PC-9 (cell line): Measurements from ENCODE around the gene CXCR5. TPM values are rescaled to one million over a fixed set of nuclear protein-coding genes. Genes with fewer than 3 reads are reported as not detected.
"Not testable (repeated sequence)": the region's sequence is repeated elsewhere in the genome, so short reads cannot be mapped to it uniquely, and the experiment has no call there.

ENCODE experiments used
- BruUV-seq: library from RNA; stranded (reverse); fragments of 400-500 nt; replicated peaks from 2 replicates; lab custom pipeline; 2021; lab: Mats Ljungman, UMichigan
- CTCF ChIA-PET: fragments of 300-600 bp; sonication (Branson Sonifier 250); formaldehyde crosslinking; loops from one replicate; lab custom pipeline; 2022; ENCODE audit warnings: antibody characterized with exemption; lab: Charles Lee
- POLR2A ChIA-PET: fragments of 300-600 bp; sonication (Branson Sonifier 250); formaldehyde crosslinking; loops from one replicate; lab custom pipeline; 2022; ENCODE audit warnings: antibody characterized with exemption; ENCODE audit not compliant: unreplicated experiment; lab: Charles Lee
- DNase-seq, 2 experiments: peaks; one replicate each; pipeline versions ENCODE4 v3.0.0 to v3.0.0-alpha.2; 2015 to 2022; ENCODE audit warnings: mixed read lengths in 1 of 2
- H2AFZ ChIP-seq: fragments of 200-600 bp; sonication (generic); 2 replicates; pipeline ENCODE4 v1.8.1; 2017; ENCODE audit warnings: antibody characterized with exemption
- H3F3A ChIP-seq: fragments of 200-600 bp; sonication (generic); 2 replicates; pipeline ENCODE4 v1.8.1; 2017; ENCODE audit warnings: antibody characterized with exemption, mild to moderate bottlenecking, low read depth; ENCODE audit not compliant: insufficient read depth
- H3K27ac ChIP-seq: fragments of 200-600 bp; sonication (generic); 2 replicates; pipeline ENCODE4 v1.6.1; 2016; ENCODE audit warnings: mixed run types
- H3K27me3 ChIP-seq: fragments of 200-600 bp; sonication (generic); 2 replicates; pipeline ENCODE4 v1.6.1; 2016; ENCODE audit warnings: low read depth, mixed run types; ENCODE audit not compliant: insufficient read depth
- H3K36me3 ChIP-seq: fragments of 200-600 bp; sonication (generic); 2 replicates; pipeline ENCODE4 v1.6.1; 2016; ENCODE audit warnings: low read depth, mixed run types
- H3K4me1 ChIP-seq: fragments of 200-600 bp; sonication (generic); replicated peaks from 2 replicates; pipeline ENCODE4 v1.6.1; 2016; ENCODE audit warnings: mixed run types; ENCODE audit not compliant: insufficient read depth
- H3K4me2 ChIP-seq: fragments of 200-600 bp; sonication (generic); 2 replicates; pipeline ENCODE4 v1.6.1; 2017; ENCODE audit warnings: mixed run types
- H3K4me3 ChIP-seq: fragments of 200-600 bp; sonication (generic); 2 replicates; pipeline ENCODE4 v1.6.1; 2016; ENCODE audit warnings: mixed run types
- H3K79me2 ChIP-seq: fragments of 200-600 bp; sonication (generic); 2 replicates; pipeline ENCODE4 v1.6.1; 2017; ENCODE audit warnings: low read depth, mixed run types
- H3K9me2 ChIP-seq: fragments of 200-600 bp; sonication (generic); 2 replicates; pipeline ENCODE4 v1.8.1; 2017; ENCODE audit warnings: mild to moderate bottlenecking; ENCODE audit not compliant: insufficient read depth
- H3K9me3 ChIP-seq: fragments of 200-600 bp; sonication (generic); 2 replicates; pipeline ENCODE4 v1.8.1; 2016; ENCODE audit warnings: low read depth; ENCODE audit not compliant: insufficient read depth
- H4K20me1 ChIP-seq: fragments of 200-600 bp; sonication (generic); 2 replicates; pipeline ENCODE4 v1.8.1; 2017; ENCODE audit not compliant: insufficient read depth
- CTCF ChIP-seq: fragments of 200-600 bp; sonication (generic); conservative IDR thresholded peaks from 2 replicates; pipeline ENCODE4 v1.6.1; 2017; ENCODE audit warnings: mixed run types, antibody characterized with exemption, mild to moderate bottlenecking, moderate library complexity
- EZH2 ChIP-seq: fragments of 200-600 bp; sonication (generic); IDR thresholded peaks from 2 replicates; pipeline ENCODE4 v1.8.0; 2017; ENCODE audit warnings: antibody characterized with exemption, low read depth
- intact Hi-C: fragments of 100-400 bp; cut with micrococcal nuclease; formaldehyde crosslinking; loops from one replicate; pipeline ENCODE4 v1.10.0; 2022; ENCODE audit not compliant: unreplicated experiment
- total RNA-seq: library from RNA; stranded (reverse); gene quantifications from 2 replicates; pipeline ENCODE4 v1.2.3, GENCODE V29; 2021

The CXCR5 gene
- total RNA-seq, 1 experiment from 2014 or later = not detected

- intact Hi-C loops = no loop called here
- Histone ChIP-seq H3K27ac (no peak overlapping the region), H4K20me1 (no peaks in the 10 kb centered on the region), H3K9me3 (no peaks in the 10 kb centered on the region), H3K4me2 (no peak overlapping the region), H3K36me3 (no peaks in the 10 kb centered on the region), H3F3A (0 out of 2 replicates have a peak, but pooled peaks cover 1% of the 10 kb centered on the region), H2AFZ (no peak overlapping the region), H3K9me2 (no peaks in the 10 kb centered on the region), H3K27me3 (no peaks in the 10 kb centered on the region), H3K79me2 (no peaks in the 10 kb centered on the region), H3K4me1 (no peaks in the 10 kb centered on the region), H3K4me3 (no peak overlapping the region)
- CTCF ChIA-PET = interaction anchor here (0.6 kb wide), 1 partner anchor 96 kb away, joined by 3 read pairs; no protein-coding TSS in a partner anchor
- TF ChIP-seq EZH2 = no peak
- no peak for TF ChIP-seq CTCF
- BruUV-seq = no TSS peak
- no peak for DNase-seq
- POLR2A ChIA-PET = no interaction called here
These were observed 44.7 kb upstream of the CXCR5 start for GRCh38 chr11:118838905-118839553.

- Histone ChIP-seq H3F3A (peaks cover 20% of the 10 kb centered on the region), H3K36me3 (no peaks in the 10 kb centered on the region), H3K4me1 (peaks cover 19% of the 10 kb centered on the region), H3K9me3 (no peaks in the 10 kb centered on the region), H3K4me2 (no peak overlapping the region), H3K4me3 (no peak overlapping the region), H4K20me1 (no peaks in the 10 kb centered on the region), H2AFZ (no peak overlapping the region), H3K27ac (no peak overlapping the region), H3K79me2 (no peaks in the 10 kb centered on the region), H3K27me3 (no peaks in the 10 kb centered on the region), H3K9me2 (no peaks in the 10 kb centered on the region)
- DNase-seq = no peak
- BruUV-seq = no TSS peak
- TF ChIP-seq CTCF (no peak), EZH2 (no peak)
- ChIA-PET POLR2A (no interaction called here), CTCF (no interaction called here)
- intact Hi-C loops = no loop called here
These were observed 42.0 kb upstream of the CXCR5 start for GRCh38 chr11:118841469-118842242.

- POLR2A ChIA-PET = no interaction called here
These were observed 41.3 kb upstream of the CXCR5 start for GRCh38 chr11:118842369-118842768.

GRCh38 chr11:118842843-118843242, 40.8 kb upstream of the CXCR5 start:
- H3K27ac ChIP-seq, H3K9me3 ChIP-seq, H3K4me3 ChIP-seq, POLR2A ChIA-PET, H3K79me2 ChIP-seq, DNase-seq, H3K9me2 ChIP-seq, H3K36me3 ChIP-seq, H3K27me3 ChIP-seq, intact Hi-C loops, H3K4me2 ChIP-seq, BruUV-seq, H2AFZ ChIP-seq, H4K20me1 ChIP-seq: not testable (repeated sequence)
- CTCF ChIA-PET = interaction anchor here (0.6 kb wide), 1 partner anchor 322 kb away, joined by 4 read pairs; no protein-coding TSS in a partner anchor
- H3K4me1 ChIP-seq = peaks cover 19% of the 10 kb centered on the region
- peaks cover 20% of the 10 kb centered on the region for H3F3A ChIP-seq

More at GRCh38 chr11:118842369-118842768, 41.3 kb upstream of the CXCR5 start:
- Histone ChIP-seq H4K20me1 (no peaks in the 10 kb centered on the region), H3K4me2 (no peak overlapping the region), H3K9me3 (no peaks in the 10 kb centered on the region), H3K27me3 (no peaks in the 10 kb centered on the region), H3K27ac (no peak overlapping the region), H3K79me2 (no peaks in the 10 kb centered on the region), H3K4me1 (peaks cover 19% of the 10 kb centered on the region), H2AFZ (no peak overlapping the region), H3K4me3 (no peak overlapping the region), H3F3A (peaks cover 20% of the 10 kb centered on the region), H3K9me2 (no peaks in the 10 kb centered on the region), H3K36me3 (no peaks in the 10 kb centered on the region)
- TF ChIP-seq EZH2 (no peak), CTCF (no peak)
- CTCF ChIA-PET = no interaction called here
- no TSS peak for BruUV-seq
- DNase-seq = no peak
- intact Hi-C loops = no loop called here
